RKO (cell line): ENCODE results near the gene CFAP299.
A peak's percentile ranks its signal among the peaks of the same experiment; 100 is the strongest.
"Not testable (repeated sequence)": the region's sequence is repeated elsewhere in the genome, so short reads cannot be mapped to it uniquely, and the experiment has no call there.

Experiments used
- DNase-seq: peaks from one replicate; pipeline ENCODE4 v3.0.0-alpha.2; 2016; ENCODE audit warnings: low spot score

Gene CFAP299

DNA sequence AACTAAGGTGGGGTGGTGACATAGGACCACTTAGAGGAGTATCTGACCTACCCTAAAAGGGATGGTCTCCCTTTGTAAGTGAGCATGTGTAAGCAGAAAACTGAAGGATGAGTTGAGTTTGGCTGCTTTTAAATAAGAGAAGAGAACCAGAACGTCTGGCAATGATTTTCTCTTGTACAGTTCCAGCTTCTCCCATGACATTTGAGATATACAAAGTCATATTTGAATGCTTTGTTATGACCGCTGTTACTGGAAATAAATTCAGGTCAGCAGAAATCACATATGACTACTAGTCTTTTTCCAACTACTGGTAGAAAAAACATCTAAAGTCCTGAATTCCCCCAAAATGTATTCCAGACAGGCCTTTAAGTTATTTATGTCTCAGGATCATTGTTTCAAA lies 381.7 kb downstream of the CFAP299 start:
- no peak for DNase-seq

DNA sequence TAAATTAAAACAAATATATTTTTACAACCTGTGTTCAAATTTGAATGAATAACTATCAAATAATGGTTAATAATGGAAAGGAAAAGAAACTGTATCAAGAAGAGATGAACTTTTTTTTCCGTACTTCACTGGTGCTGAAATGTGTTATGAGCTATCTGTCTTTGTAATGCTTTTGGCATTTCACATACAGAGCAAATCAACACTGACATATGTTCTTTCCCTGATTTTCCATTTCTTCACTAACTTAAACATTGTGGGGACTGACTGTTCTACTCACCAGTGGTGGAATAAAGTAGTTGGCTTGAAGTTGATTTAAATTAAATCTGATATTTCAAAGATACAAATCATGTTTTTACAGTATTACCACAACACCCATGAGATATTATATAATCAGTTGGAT lies 390.9 kb downstream of the CFAP299 start:
- DNase-seq: no peak

- DNase-seq: no peak
These were observed 394.6 kb downstream of the CFAP299 start for GRCh38 chr4:80730158-80730557.

DNA sequence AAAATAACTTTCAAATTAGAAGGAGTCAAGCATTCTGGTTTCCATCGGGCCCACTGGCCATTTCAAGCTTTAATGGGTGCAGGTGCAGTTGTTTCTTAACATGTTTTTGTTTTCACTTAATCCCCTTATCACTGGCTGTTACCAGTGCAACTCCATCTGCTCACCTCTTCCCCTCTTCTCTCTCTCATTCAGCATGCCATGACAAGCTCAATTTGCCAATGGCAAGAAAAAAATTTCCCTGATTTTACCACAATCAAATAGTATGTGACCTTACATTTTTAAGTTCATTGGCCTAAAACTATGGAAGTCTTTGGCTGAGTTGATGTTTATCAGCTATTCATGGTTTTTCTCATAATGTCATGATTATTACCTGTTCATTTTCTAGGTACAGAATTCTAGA lies 395.9 kb downstream of the CFAP299 start:
- no peak for DNase-seq

GRCh38 chr4:80732010-80732409 lies 396.5 kb downstream of the CFAP299 start:
- peak; percentile 57 for DNase-seq

DNA sequence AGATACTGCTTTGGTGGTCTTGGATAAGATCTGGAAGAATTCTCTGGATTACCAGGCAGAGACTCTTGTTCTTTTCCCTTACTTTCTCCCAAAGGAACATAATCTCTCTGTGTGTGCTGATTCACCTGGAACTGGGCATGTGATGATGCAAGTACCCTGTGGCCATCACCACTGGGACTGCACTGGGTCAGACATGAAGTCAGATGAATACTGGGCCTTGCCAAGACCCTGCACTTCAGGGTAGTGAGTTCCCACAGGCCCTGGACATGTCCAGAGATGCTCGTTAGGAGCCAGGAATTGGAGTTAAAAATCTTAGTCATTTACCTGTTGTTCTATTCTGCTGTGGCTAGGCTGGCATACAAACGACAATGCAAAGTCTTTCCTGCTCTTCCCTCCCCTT lies 404.8 kb downstream of the CFAP299 start:
- DNase-seq: no peak

DNA sequence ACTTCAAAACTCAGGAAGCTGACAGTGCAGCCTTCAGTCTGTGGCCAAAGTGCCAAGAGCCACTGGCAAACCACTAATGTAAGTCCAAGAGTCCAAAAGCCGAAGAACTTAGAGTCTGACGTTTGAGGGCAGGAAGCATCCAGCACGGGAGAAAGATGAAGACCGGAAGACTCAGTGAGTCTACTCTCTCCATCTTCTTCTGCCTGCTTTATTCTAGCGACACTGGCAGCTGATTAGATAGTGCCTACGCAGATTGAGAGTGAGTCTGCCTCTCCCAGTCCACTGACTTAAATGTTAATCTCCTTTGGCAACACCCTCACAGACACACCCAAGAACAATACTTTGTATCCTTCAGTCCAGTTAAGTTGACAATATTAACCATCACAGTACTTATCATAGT lies 414.0 kb downstream of the CFAP299 start:
- not testable (repeated sequence) for DNase-seq

DNA sequence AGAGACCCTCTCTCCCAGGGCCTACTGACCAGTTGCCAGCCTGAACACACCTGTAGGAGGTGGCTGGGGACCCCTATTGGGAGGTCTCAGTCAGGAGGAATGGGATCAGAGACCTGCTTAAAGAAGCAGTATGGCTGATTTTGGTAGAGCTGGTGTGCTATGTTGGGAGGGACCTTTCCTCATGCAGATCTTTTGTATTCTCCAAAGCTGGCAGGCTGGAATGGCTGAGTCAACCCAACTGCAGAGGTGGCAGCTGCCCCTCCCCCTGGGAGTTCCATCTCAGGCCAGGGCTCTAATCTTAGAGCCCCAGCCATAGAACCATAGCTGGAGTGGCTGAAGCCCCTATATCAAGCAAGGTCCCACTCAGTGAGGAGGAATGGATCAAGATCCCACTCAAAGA lies 415.7 kb downstream of the CFAP299 start:
- DNase-seq: no peak

DNA sequence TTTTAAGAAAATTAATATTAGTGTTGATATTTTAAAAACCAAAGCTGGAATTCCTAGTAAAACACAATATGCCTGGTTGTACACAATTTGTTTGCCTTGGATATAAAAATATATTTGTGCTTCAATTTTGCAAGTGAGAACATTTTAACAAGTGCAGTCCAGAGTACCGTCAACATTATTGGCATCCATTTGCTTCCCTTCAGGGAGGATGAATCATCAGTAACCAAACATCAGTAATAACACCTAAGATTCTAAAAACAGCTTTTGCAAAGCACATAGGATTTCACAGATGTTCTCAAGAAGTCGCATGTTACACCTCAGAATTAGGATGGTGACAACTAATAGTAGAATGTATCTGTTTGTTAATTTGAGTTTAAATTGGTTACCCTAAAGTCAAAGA lies 432.4 kb downstream of the CFAP299 start:
- DNase-seq: peak; percentile 6

- DNase-seq: no peak
These were observed 440.6 kb downstream of the CFAP299 start for GRCh38 chr4:80776168-80776567.

GRCh38 chr4:80781431-80781830 lies 445.9 kb downstream of the CFAP299 start:
- DNase-seq: no peak

DNA sequence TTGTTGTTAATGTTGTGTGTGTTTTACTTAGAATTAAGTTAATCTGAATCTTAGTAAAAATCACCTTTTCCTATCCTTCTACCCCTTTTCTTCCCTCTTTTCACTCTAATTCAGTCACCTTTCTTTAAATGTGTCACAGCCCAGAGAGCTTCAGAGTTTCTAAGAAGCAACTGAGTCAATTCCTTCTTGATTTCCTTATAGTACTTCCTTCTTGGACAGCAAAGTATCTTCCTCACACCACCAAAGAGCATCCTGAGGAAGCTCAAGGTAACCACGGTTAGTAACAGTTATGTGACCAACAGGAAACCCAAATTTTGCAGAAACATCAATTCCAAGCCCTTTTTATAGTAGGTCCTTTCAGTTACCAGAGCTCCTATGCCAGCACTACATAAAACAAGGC lies 451.8 kb downstream of the CFAP299 start:
- DNase-seq: no peak

GRCh38 chr4:80788798-80789197 lies 453.3 kb downstream of the CFAP299 start:
- DNase-seq: no peak

- no peak for DNase-seq
These were observed 454.6 kb downstream of the CFAP299 start for GRCh38 chr4:80790152-80790551.

GRCh38 chr4:80793660-80794059 lies 458.1 kb downstream of the CFAP299 start:
- DNase-seq: not testable (repeated sequence)

DNA sequence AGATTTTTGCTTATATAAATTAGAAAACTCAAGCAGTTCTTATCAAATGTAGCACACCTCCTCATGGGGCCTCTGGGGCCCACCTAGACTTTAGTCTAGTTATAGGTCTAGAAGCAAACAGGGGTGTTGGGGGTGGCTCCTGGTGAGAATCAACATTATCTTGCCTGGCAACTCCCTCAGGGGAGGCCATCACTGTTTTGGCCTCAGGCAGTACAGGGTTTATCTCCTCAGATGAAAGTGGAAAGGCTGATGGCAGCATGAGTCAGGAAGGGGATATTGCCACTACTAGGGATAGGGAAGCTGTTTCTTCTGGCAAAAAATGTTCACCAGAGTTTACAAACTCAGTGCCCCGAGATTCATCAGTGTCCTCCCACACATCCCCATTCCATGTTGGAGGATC lies 462.6 kb downstream of the CFAP299 start:
- DNase-seq: no peak

DNA sequence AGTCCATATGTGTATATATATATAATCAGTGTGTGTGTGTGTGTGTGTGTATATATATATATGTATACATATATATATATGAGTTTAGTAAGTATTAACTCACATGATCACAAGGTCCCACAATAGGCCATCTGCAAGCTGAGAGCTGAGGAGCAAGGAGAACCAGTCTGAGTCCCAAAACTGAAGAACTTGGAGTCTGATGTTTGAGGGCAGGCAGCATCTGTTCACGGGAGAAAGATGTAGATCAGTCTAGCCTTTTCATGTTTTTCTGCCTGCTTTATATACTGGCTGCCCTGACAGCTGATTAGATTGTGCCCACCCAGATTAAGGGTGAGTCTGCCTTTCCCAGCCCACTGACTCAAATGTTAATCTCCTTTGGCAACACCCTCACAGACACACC lies 465.2 kb downstream of the CFAP299 start:
- DNase-seq: not testable (repeated sequence)

DNA sequence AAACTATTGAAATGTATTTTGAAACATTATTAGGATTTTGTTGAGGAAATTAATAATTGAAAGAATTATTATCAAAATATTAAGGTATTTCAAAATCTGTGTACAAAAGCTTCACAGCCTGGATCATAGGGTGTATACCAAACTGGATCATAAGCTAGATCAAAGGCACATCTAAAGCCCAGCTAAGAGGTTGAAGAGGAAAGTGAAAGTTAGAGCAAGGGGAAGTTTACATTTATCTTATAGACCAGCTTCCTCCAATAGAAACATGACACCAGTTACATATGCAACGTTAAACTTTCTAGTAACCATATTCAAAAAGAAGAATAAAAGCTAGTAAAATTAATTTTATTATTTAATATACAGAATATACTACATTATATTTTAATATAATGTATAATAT lies 467.8 kb downstream of the CFAP299 start:
- DNase-seq: no peak

DNA sequence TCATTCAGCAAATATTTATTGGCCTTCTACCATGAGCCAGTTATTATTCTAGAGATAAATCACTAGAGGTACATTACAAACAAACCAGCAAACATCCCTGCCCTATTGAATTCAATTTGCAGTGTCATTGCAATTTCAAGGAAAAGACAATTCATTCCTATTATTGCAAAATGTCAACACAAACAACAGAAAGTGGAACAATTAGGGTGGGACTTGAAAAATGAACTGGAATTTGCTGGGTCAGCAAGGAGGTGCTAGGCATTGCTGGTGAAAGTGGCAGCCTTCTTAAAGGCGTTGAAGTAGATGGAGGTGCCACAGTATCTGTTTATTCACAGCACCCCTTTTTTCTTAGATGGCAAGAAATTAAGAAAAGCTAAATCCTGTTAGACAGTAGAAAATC lies 470.9 kb downstream of the CFAP299 start:
- no peak for DNase-seq

DNA sequence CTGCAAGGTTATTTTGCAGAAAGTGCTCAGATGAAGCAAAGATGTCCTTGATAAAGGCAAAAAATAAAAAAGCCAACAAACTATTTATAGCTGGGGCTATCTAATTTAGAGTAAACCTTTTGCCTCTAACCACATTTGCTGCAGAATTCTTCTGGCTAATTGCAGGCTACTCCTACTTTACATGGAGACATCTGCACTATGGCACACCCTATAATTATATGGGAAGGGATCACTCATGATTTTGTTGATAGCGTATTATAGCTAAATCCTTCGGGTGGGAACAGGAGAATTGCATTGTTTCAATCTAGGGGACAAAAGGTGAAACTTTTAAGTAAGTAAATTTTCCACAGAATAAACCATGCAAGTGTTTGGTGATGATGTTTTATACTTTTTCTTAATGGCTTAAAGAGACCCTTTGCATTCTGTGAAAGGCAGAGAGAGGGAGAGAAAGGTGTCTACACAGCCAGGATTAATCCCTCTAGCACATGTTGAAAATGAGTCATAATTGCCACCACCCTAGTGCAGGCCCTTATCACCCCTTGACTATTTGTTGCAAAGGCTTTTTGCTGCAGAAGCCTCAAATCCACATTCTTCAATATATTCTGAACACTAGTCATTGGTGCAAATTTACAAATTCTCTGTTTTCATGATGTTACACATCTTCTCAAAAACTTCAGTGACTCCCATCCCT lies 473.7 kb downstream of the CFAP299 start:
- DNase-seq: no peak

DNA sequence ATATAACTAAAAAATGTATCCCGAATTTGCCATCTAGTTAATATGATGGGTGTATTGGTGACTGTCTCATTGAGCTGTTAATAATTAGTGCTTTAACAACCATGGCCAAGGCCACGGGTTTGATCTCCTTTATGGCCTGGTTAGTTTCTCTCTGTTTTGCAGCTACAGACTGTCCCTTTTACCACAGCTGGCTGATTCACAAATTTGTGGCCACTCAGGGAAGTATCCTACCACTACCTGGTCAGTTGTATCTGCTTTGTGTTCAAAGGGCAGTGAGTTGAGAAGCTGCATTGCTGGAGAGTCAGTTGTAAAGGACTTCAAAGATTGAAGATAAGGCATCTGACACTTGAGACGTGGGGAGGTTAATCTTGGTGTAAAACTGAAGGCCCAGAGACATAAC lies 475.9 kb downstream of the CFAP299 start:
- no peak for DNase-seq

DNA sequence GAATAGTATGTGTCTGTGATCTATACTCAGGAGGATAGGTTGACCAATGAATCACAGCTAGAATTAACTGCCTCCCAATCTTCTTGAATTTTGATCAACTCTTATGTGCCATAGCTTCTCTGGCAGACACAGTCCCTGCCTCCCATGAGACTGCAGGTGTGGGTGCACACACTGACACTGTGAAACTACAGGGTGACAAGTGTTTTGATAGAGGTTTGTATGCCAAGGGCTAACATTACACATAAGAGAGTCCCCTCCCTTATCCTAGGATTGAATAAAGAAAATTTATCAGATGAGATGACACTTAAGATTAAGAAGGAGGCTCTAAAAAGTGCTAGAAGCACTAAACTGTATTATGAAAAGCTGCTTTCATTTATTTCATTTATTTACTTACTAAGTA lies 476.6 kb downstream of the CFAP299 start:
- DNase-seq: no peak

DNA sequence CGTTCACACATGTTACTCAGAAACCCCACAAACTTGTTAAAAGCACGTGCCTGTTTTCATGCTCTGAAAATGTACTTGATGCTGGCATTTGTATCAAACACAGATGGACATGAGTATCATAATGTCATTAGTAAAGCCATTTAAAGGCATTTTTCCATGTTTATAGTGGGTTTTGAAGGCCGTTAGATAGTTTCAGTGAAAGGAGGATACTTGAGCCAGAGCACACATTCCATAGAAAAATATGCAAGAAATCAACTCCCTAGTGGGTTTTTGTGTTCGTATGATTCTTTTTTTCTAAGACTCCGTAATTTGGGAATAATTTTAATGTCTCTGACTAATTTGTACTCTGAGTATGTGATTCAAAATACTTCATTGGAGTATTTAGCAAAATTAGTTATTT lies 478.7 kb downstream of the CFAP299 start:
- no peak for DNase-seq
